Trophoblast cell (in vitro differentiated cells and primary cell): ENCODE measurements around the gene CD63.
A peak's percentile ranks its signal among the peaks of the same experiment; 100 is the strongest.

Experiments used
- DNase-seq, 2 donors: peaks; one replicate each; pipeline ENCODE4 v3.0.0-alpha.2; 2016
- H2AFZ ChIP-seq: 2 replicates; pipeline ENCODE4 v1.6.1; 2013; ENCODE audit warnings: low read length, moderate library complexity, mild to moderate bottlenecking; ENCODE audit not compliant: insufficient read depth, poor library complexity
- H2AK5ac ChIP-seq: 2 replicates; pipeline ENCODE4 v1.6.1; 2013; ENCODE audit warnings: mild to moderate bottlenecking, low read length
- H2BK120ac ChIP-seq: 2 replicates; pipeline ENCODE4 v1.6.1; 2013; ENCODE audit warnings: low read length, mild to moderate bottlenecking, moderate library complexity; ENCODE audit not compliant: insufficient read depth, poor library complexity
- H2BK12ac ChIP-seq: 2 replicates; pipeline ENCODE4 v1.6.1; 2013; ENCODE audit warnings: mild to moderate bottlenecking, low read length, moderate library complexity
- H2BK5ac ChIP-seq: 2 replicates; pipeline ENCODE4 v1.6.1; 2013; ENCODE audit warnings: low read length, low read depth, moderate library complexity, mild to moderate bottlenecking; ENCODE audit not compliant: poor library complexity
- H3K14ac ChIP-seq: 2 replicates; pipeline ENCODE4 v1.6.1; 2013; ENCODE audit warnings: mild to moderate bottlenecking, low read length
- H3K18ac ChIP-seq: 2 replicates; pipeline ENCODE4 v1.6.1; 2013; ENCODE audit warnings: mild to moderate bottlenecking, low read length
- H3K23ac ChIP-seq: 2 replicates; pipeline ENCODE4 v1.6.1; 2013; ENCODE audit warnings: low read length
- H3K27ac ChIP-seq: 2 replicates; pipeline ENCODE4 v1.5.1; 2013; ENCODE audit warnings: low read depth, mild to moderate bottlenecking, inconsistent platforms, low read length, moderate library complexity
- H3K27me3 ChIP-seq: 2 replicates; pipeline ENCODE4 v1.6.1; 2013; ENCODE audit warnings: inconsistent platforms, mild to moderate bottlenecking, low read length, moderate library complexity; ENCODE audit not compliant: insufficient read depth
- H3K36me3 ChIP-seq, 2 experiments: 1 replicate in 1 of 2; 2 replicates in 1 of 2; pipeline ENCODE4 v1.6.1; 2013; ENCODE audit warnings: low read length in 2 of 2, mild to moderate bottlenecking in 2 of 2, moderate library complexity in 1 of 2; ENCODE audit not compliant: insufficient read depth in 2 of 2, control insufficient read depth in 1 of 2
- H3K4ac ChIP-seq: 2 replicates; pipeline ENCODE4 v1.6.1; 2013; ENCODE audit warnings: low read depth, mild to moderate bottlenecking, low read length, moderate library complexity
- H3K4me1 ChIP-seq, 2 experiments: 1 replicate in 1 of 2; 2 replicates in 1 of 2; pipeline ENCODE4 v1.6.1; 2013; ENCODE audit warnings: low read length in 2 of 2, mild to moderate bottlenecking in 2 of 2, moderate library complexity in 1 of 2; ENCODE audit not compliant: insufficient read depth in 2 of 2, control insufficient read depth in 1 of 2
- H3K4me2 ChIP-seq: 2 replicates; pipeline ENCODE4 v1.6.1; 2013; ENCODE audit warnings: inconsistent platforms, mild to moderate bottlenecking, low read length, moderate library complexity
- H3K4me3 ChIP-seq: 2 replicates; pipeline ENCODE4 v1.5.1; 2013; ENCODE audit warnings: mild to moderate bottlenecking, low read depth, low read length, inconsistent platforms
- H3K79me1 ChIP-seq: one replicate; pipeline ENCODE4 v1.6.1; 2013; ENCODE audit warnings: low read length
- H3K79me2 ChIP-seq: 2 replicates; pipeline ENCODE4 v1.6.1; 2013; ENCODE audit warnings: low read length, mild to moderate bottlenecking; ENCODE audit not compliant: control insufficient read depth, insufficient read depth, poor library complexity
- H3K9ac ChIP-seq: 2 replicates; pipeline ENCODE4 v1.6.1; 2013; ENCODE audit warnings: mild to moderate bottlenecking, low read length
- H3K9me3 ChIP-seq: 2 replicates; pipeline ENCODE4 v1.6.1; 2013; ENCODE audit warnings: low read depth, mild to moderate bottlenecking, control low read depth, inconsistent platforms, low read length; ENCODE audit not compliant: insufficient read depth
- H4K12ac ChIP-seq: 2 replicates; pipeline ENCODE4 v1.6.1; 2013; ENCODE audit warnings: low read depth, mild to moderate bottlenecking, low read length, moderate library complexity
- H4K8ac ChIP-seq: 2 replicates; pipeline ENCODE4 v1.6.1; 2013; ENCODE audit warnings: low read depth, mild to moderate bottlenecking, low read length, moderate library complexity
- H4K91ac ChIP-seq: one replicate; pipeline ENCODE4 v1.6.1; 2013; ENCODE audit warnings: low read depth, mild to moderate bottlenecking, low read length, moderate library complexity
- WGBS: extraction: QIAGEN DNeasy Blood & Tissue Kit; methylation state at CpG from one replicate; pipeline ENCODE4 v1.1.7; 2013; ENCODE audit warnings: missing lambda C conversion rate; ENCODE audit not compliant: insufficient read length, insufficient coverage; ENCODE audit errors: extremely low coverage; 5-methylcytosine and 5-hydroxymethylcytosine counted together

The CD63 gene

DNA sequence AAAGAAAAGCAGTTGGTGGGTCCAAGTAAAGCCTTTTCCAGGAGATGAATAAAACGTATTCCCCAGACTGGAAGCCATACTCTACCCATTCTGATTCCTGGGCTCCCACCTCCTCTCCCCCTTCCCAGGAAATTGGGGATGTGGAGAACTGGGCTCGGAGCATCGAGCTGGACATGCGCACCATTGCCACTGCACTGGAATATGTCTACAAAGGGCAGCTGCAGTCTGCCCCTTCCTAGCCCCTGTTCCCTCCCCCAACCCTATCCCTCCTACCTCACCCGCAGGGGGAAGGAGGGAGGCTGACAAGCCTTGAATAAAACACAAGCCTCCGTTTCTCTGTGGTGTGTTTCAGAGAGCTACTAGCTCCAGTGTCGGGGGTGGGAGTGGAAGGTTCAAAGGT lies 9.4 kb downstream of the CD63 start:
- peaks cover 12 to 14% of the 10 kb centered on the region in 2 experiments for H3K36me3 ChIP-seq
- no peak overlapping the region for H4K8ac ChIP-seq
- no peak overlapping the region for H2BK5ac ChIP-seq
- H3K4ac ChIP-seq, result no peak overlapping the region
- no peak overlapping the region for H2AFZ ChIP-seq
- DNase-seq, result no peak
- no peak overlapping the region for H3K18ac ChIP-seq
- no peak overlapping the region for H2BK120ac ChIP-seq
- H3K14ac ChIP-seq, result no peak overlapping the region
- H3K27ac ChIP-seq, result no peak overlapping the region
- no peak overlapping the region for H3K9ac ChIP-seq
- no peak overlapping the region for H2BK12ac ChIP-seq
- WGBS, result no CpG with 5 or more reads among the region's 7 CpGs
- H3K79me1 ChIP-seq, result peaks cover 8% of the 10 kb centered on the region
- H4K91ac ChIP-seq, result no peak overlapping the region
- H3K4me3 ChIP-seq, result no peak overlapping the region
- H3K4me2 ChIP-seq, result no peak overlapping the region
- H3K4me1 ChIP-seq, result peaks cover 16 to 20% of the 10 kb centered on the region in 2 experiments
- no peak overlapping the region for H2AK5ac ChIP-seq
- no peak overlapping the region for H4K12ac ChIP-seq
- H3K9me3 ChIP-seq, result peaks cover 2% of the 10 kb centered on the region
- no peak overlapping the region for H3K23ac ChIP-seq
- H3K27me3 ChIP-seq, result no peaks in the 10 kb centered on the region
- no peaks in the 10 kb centered on the region for H3K79me2 ChIP-seq

DNA sequence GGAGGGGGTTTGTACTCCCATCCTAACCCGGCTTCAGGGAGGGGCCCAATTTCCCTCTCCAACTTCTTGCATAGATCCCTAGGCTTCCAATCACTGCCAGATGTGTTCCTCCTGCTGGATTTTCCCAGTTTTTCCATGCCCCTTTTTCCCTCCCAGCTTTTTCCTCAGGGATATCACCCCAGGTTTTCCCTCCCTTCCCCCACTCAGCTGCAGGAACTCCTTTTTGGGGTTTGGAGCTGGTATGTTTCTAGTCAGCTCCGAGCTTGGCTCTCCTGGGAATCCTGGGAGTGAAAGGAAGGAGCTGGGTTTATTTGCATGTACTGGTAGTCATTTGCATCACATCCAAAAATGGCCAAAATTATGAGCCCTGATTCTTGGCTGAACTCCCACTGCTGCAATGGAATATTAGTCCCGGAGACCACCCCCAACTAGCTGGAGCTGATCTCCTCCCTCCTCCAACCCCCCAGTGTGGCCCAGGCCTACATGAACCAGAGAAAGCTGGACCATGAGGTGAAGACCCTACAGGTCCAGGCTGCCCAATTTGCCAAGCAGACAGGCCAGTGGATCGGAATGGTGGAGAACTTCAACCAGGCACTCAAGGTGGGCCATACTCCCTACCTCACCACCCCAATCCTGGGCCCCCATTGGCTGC lies 10.1 kb downstream of the CD63 start:
- peak overlapping the region; percentile 18 for H3K18ac ChIP-seq
- H2AK5ac ChIP-seq, result no peak overlapping the region
- no peak overlapping the region for H3K4ac ChIP-seq
- peaks cover 2% of the 10 kb centered on the region for H3K9me3 ChIP-seq
- no peak overlapping the region for H3K23ac ChIP-seq
- no peak overlapping the region for H2AFZ ChIP-seq
- H3K27me3 ChIP-seq, result no peaks in the 10 kb centered on the region
- H3K4me2 ChIP-seq, result no peak overlapping the region
- peaks cover 6 to 8% of the 10 kb centered on the region in 2 experiments for H3K36me3 ChIP-seq
- H3K9ac ChIP-seq, result no peak overlapping the region
- no peak overlapping the region for H3K14ac ChIP-seq
- H2BK120ac ChIP-seq, result no peak overlapping the region
- H3K79me2 ChIP-seq, result no peaks in the 10 kb centered on the region
- H3K4me3 ChIP-seq, result no peak overlapping the region
- peaks cover 8% of the 10 kb centered on the region for H3K79me1 ChIP-seq
- no peak overlapping the region for H4K8ac ChIP-seq
- H2BK12ac ChIP-seq, result peak overlapping the region; percentile 16
- no peak overlapping the region for H4K12ac ChIP-seq
- no peak overlapping the region for H2BK5ac ChIP-seq
- DNase-seq, result no peak
- H3K4me1 ChIP-seq, result peaks cover 16 to 20% of the 10 kb centered on the region in 2 experiments
- no peak overlapping the region for H3K27ac ChIP-seq
- WGBS, result no CpG with 5 or more reads among the region's 4 CpGs
- no peak overlapping the region for H4K91ac ChIP-seq

DNA sequence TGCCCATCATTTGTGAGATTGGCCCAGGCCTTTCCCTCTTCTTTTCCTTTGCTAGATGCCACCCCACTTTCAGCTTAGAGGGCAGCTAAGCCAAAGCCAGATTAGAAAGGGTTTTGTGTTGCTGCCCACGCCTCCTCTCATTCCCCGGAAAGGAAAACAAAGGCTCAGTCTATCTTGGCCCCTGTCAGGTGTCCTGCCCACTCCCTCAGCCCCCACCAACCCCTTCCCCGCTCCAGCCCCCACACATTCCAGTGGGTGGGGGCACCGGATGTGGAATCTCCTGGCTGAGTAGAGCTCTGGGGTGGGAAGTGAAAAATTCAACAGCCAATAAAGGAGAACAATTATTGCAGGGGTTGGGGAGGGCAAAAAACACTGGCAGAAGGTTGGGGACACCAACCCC lies 10.8 kb downstream of the CD63 start:
- H2AK5ac ChIP-seq, result peak overlapping the region; percentile 57
- no peak overlapping the region for H3K4ac ChIP-seq
- no CpG with 5 or more reads among the region's 4 CpGs for WGBS
- no peak overlapping the region for H4K91ac ChIP-seq
- no peak overlapping the region for H3K9ac ChIP-seq
- H2BK12ac ChIP-seq, result peak overlapping the region; percentile 16
- H4K12ac ChIP-seq, result no peak overlapping the region
- H2BK5ac ChIP-seq, result peak overlapping the region; percentile 56
- H3K14ac ChIP-seq, result peak overlapping the region; percentile 26
- H3K4me1 ChIP-seq, result peaks cover 16 to 20% of the 10 kb centered on the region in 2 experiments
- peaks cover 3 to 4% of the 10 kb centered on the region in 2 experiments for H3K36me3 ChIP-seq
- no peaks in the 10 kb centered on the region for H3K27me3 ChIP-seq
- no peak overlapping the region for H3K27ac ChIP-seq
- H4K8ac ChIP-seq, result peak overlapping the region; percentile 43
- DNase-seq, result no peak
- peak overlapping the region; percentile 8 for H3K4me2 ChIP-seq
- H3K9me3 ChIP-seq, result peaks cover 2% of the 10 kb centered on the region
- H3K23ac ChIP-seq, result no peak overlapping the region
- no peak overlapping the region for H3K4me3 ChIP-seq
- no peak overlapping the region for H2BK120ac ChIP-seq
- H3K79me1 ChIP-seq, result peaks cover 8% of the 10 kb centered on the region
- H2AFZ ChIP-seq, result no peak overlapping the region
- no peaks in the 10 kb centered on the region for H3K79me2 ChIP-seq
- no peak overlapping the region for H3K18ac ChIP-seq

DNA sequence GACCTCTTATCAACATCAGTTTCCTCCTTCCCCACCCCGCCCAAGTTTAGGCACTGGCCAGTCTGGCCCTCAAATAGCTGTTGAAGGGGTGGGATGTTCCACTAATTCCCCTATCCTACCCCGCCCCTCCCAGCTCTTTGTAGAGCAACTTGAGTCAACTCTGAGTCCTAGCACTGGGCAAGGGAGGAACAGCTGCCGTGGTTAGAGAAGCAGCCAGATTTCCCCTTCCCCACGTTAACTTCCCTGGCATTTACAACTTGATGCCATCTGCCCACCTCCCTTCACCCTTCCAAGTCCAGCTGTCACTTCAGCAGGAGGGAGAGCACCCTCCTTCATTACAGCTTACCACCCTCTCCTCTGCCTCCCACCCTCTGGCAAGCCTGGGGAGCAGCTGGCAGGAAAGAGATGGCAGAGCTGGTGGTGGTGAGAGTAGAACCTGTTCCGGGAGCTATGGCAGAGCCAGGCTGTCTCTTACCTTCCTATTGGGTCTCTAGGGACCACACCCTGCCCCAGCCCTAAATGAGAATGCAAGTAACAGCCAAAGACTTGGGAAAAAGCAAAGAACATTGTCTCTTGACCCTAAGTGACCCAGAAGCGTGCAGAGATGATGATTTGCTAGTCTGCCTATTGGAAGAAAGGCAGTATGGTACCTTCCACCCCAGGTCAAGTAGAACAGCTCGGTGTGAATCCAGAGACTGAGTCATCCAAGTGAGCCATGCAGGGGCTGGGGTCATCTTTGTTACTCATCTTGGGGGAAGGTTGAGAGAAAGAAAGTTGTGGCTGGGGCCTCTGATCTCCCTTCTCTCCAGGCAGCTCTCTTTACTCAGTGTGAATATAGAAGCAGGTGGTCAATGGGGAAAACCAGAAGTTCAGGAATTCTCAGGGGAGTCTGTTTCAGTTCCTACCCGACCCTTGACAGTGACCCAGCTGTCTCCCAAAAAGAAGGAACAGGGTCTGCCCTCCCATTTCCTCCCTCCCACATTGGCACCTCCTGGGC lies 11.5 kb downstream of the CD63 start:
- H3K4ac ChIP-seq, result no peak overlapping the region
- peaks cover 16 to 20% of the 10 kb centered on the region in 2 experiments for H3K4me1 ChIP-seq
- H2AK5ac ChIP-seq, result peak overlapping the region; percentile 57
- H2BK12ac ChIP-seq, result no peak overlapping the region
- H3K23ac ChIP-seq, result no peak overlapping the region
- no peaks in the 10 kb centered on the region for H3K79me2 ChIP-seq
- H3K4me2 ChIP-seq, result peak overlapping the region; percentile 93
- peaks cover 2% of the 10 kb centered on the region for H3K9me3 ChIP-seq
- peak overlapping the region; percentile 43 for H4K8ac ChIP-seq
- H3K27ac ChIP-seq, result no peak overlapping the region
- H3K14ac ChIP-seq, result peak overlapping the region; percentile 26
- no peak overlapping the region for H2BK120ac ChIP-seq
- H2AFZ ChIP-seq, result no peak overlapping the region
- no peak overlapping the region for H3K4me3 ChIP-seq
- H4K12ac ChIP-seq, result peak overlapping the region; percentile 39
- peaks cover 8% of the 10 kb centered on the region for H3K79me1 ChIP-seq
- WGBS, result no CpG with 5 or more reads among the region's 8 CpGs
- no peaks in the 10 kb centered on the region for H3K27me3 ChIP-seq
- H4K91ac ChIP-seq, result peak overlapping the region; percentile 17
- peak overlapping the region; percentile 42 for H3K18ac ChIP-seq
- peak overlapping the region; percentile 56 for H2BK5ac ChIP-seq
- peaks cover 0 to 4% of the 10 kb centered on the region in 2 experiments for H3K36me3 ChIP-seq
- DNase-seq, result no peak
- no peak overlapping the region for H3K9ac ChIP-seq
